ENCODE data around the gene MAT1A.
A peak's percentile ranks its signal among the peaks of the same experiment; 100 is the strongest.
"Not testable (repeated sequence)": the region's sequence is repeated elsewhere in the genome, so short reads cannot be mapped to it uniquely, and the experiment has no call there.

Gene MAT1A

DNA sequence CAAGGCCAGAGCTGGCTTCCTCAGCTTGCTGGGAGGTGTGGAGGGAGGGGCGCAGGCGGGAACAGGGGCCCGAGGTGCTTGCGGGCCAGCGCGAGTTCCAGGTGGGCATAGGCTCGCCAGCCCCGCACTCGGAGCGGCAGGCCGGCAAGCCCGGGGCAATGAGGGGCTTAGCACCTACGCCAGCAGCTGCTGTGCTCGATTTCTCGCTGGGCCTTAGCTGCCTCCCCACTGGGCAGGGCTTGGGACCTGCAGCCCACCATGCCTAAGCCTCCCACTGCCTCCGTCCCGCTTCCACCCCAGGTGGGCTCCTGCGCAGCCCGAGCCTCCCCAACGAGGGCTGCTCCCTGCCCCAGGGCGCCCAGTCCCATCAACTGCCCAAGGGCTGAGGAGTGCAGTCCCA, 25.9 kb upstream of the MAT1A start:
- no peaks in the 10 kb centered on the region for H3K4me1 Mint-ChIP-seq

DNA sequence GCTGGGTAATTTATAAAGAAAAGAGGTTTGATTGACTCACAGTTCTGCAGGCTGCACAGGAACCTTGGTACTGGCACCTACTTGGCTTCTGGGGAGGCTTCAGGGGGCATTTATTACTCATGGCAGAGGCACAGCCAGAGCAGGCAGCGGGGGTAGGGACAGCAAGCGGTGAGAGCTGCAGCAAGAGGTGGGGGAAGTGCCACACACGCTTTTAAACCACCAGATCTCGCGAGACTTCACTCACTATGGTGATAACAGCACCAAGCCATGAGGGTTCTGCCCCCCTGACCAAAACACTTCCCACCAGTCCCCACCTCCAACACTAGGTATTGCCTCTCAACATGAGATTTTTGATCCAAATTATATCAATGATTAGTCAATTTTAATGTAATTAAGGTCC, 24.1 kb upstream of the MAT1A start:
- peaks cover 9% of the 10 kb centered on the region for H3K9me3 Mint-ChIP-seq

More for the DNA sequence above, 25.9 kb upstream of the MAT1A start:
- Mint-ChIP-seq H3K27ac (no peak overlapping the region), H3K27me3 (ENCODE audit: low read depth) (no peaks in the 10 kb centered on the region), H3K9me3 (peaks cover 9% of the 10 kb centered on the region), H3K36me3 (ENCODE audit: low read depth) (no peaks in the 10 kb centered on the region), H3K4me3 (no peak overlapping the region)
- TF ChIP-seq, protein P1, sequence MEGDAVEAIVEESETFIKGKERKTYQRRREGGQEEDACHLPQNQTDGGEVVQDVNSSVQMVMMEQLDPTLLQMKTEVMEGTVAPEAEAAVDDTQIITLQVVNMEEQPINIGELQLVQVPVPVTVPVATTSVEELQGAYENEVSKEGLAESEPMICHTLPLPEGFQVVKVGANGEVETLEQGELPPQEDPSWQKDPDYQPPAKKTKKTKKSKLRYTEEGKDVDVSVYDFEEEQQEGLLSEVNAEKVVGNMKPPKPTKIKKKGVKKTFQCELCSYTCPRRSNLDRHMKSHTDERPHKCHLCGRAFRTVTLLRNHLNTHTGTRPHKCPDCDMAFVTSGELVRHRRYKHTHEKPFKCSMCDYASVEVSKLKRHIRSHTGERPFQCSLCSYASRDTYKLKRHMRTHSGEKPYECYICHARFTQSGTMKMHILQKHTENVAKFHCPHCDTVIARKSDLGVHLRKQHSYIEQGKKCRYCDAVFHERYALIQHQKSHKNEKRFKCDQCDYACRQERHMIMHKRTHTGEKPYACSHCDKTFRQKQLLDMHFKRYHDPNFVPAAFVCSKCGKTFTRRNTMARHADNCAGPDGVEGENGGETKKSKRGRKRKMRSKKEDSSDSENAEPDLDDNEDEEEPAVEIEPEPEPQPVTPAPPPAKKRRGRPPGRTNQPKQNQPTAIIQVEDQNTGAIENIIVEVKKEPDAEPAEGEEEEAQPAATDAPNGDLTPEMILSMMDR (IDR thresholded peaks at IDR 0.05; ENCODE audit: unreplicated experiment in 3 of 3) = no peak

DNA sequence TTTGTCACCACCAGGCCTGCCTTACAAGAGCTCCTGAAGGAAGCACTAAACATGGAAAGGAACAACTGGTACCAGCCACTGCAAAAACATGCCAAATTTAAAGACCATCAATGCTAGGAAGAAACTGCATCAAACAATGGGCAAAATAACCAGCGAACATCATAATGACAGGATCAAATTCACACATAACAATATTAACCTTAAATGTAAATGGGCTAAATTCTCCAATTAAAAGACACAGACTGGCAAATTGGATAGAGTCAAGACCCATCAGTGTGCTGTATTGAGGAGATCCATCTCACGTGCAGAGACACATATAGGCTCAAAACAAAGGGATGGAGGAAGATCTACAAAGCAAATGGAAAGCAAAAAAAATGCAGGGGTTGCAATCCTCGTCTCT, 16.5 kb upstream of the MAT1A start:
- H3K4me3 Mint-ChIP-seq; H3K4me1 Mint-ChIP-seq; H3K36me3 Mint-ChIP-seq (ENCODE audit: low read depth); H3K27ac Mint-ChIP-seq: not testable (repeated sequence)
- peaks cover 36% of the 10 kb centered on the region for H3K9me3 Mint-ChIP-seq
- H3K27me3 Mint-ChIP-seq (ENCODE audit: low read depth) = peaks cover 12% of the 10 kb centered on the region

More for the DNA sequence above, 24.1 kb upstream of the MAT1A start:
- H3K27me3 Mint-ChIP-seq (ENCODE audit: low read depth) = no peaks in the 10 kb centered on the region
- no peak overlapping the region for H3K27ac Mint-ChIP-seq
- no peak overlapping the region for H3K4me3 Mint-ChIP-seq
- no peaks in the 10 kb centered on the region for H3K4me1 Mint-ChIP-seq
- no peaks in the 10 kb centered on the region for H3K36me3 Mint-ChIP-seq (ENCODE audit: low read depth)
- TF ChIP-seq, protein P1 (IDR thresholded peaks at IDR 0.05; ENCODE audit: unreplicated experiment in 3 of 3) = no peak

DNA sequence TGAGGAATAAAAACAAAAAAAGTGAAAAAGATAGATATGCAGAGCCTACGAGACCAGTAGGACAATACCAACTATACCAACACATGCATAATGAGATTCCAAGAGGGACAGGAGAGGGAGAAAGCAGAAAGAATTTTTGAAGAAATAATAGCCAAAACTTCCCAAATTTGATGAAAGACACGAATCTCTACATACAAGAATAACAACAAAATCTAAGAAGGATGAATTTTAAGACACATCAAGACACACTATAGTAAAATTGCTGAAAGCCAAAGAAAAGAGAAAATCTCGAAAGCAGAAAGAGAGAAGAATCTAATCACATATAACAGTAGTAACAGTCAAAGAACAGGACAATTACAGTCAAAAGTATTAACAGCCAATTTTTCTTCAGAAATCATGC, 7.5 kb upstream of the MAT1A start:
- no peaks in the 10 kb centered on the region for H3K4me1 Mint-ChIP-seq
- peaks cover 4% of the 10 kb centered on the region for H3K27me3 Mint-ChIP-seq (ENCODE audit: low read depth)
- H3K9me3 Mint-ChIP-seq = peaks cover 18% of the 10 kb centered on the region
- no peak overlapping the region for H3K27ac Mint-ChIP-seq
- TF ChIP-seq, protein P1 (IDR thresholded peaks at IDR 0.05; ENCODE audit: unreplicated experiment in 3 of 3) = no peak
- H3K4me3 Mint-ChIP-seq = no peak overlapping the region
- H3K36me3 Mint-ChIP-seq (ENCODE audit: low read depth) = no peaks in the 10 kb centered on the region

DNA sequence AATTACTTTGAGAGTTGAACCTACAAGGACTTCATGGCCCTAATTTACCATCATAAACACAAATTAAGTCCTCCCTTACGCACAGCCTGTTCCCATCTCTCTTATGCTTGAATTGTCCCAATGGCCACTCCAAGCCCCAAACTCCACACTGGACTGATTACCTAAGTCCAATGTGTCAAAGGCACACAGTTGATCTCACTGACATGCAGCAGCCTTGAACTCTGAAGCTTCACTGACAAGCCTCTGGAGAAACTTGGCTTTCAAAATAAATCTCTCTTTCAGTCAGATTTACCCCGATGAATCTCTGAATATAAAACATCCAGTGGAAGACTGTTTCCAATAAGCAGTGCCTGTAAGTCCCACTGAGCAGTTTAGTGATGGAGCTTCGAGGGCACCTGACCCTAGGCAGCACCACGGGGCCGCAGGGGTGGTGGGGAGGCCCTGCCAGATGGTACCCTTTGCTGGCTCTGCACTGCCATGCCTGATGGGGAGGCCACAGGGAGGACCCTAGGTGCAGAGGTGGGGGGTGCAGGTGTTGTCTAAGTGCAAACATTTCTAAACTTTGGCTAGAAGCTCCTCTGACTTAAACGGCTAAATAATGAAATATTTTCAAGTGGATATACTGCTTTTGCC, 3.3 kb upstream of the MAT1A start:
- H3K27ac Mint-ChIP-seq = no peak overlapping the region
- H3K4me3 Mint-ChIP-seq = no peak overlapping the region
- TF ChIP-seq, protein P1 (IDR thresholded peaks at IDR 0.05; ENCODE audit: unreplicated experiment in 3 of 3) = no peak
- peaks cover 12% of the 10 kb centered on the region for H3K27me3 Mint-ChIP-seq (ENCODE audit: low read depth)
- H3K9me3 Mint-ChIP-seq = peaks cover 13% of the 10 kb centered on the region
- H3K4me1 Mint-ChIP-seq = no peaks in the 10 kb centered on the region
- H3K36me3 Mint-ChIP-seq (ENCODE audit: low read depth) = no peaks in the 10 kb centered on the region

DNA sequence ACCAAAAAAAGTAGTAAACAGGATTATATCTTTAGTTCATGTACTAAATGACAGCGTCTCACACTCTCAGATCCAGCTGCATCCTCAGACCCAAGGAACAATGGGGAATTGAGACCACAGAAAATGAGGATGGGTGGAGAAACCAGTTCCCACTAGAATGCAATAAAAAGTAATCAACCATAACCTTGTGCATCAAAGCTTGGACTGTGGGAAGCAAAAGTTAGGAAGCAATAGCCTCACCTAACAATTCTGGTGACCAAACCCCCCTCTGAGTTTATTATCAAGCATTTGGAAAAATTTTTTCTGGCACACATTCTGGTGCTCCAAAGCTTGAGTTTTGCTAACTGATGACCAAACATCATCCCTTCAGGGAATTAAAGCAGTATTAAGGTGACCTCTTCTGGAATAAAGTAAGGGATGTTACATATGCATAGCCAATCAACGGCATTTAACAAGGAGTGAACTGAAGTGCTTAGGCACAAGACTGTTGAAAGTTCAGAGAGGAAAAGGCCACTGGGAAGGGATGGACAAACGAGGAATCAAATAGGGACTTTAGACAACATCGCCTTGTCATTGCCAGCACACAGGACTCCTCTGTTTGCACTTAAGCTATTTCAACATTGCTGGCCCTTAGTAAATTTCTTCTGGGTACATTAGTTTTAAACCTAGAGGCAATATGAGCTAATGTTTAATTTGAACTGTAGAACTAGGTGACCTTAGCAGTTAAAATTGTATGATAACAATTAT, 1.2 kb upstream of the MAT1A start:
- TF ChIP-seq, protein P1 (IDR thresholded peaks at IDR 0.05; ENCODE audit: unreplicated experiment in 3 of 3) = no peak

More for the DNA sequence above, 1.2 kb upstream of the MAT1A start:
- Mint-ChIP-seq H3K27me3 (ENCODE audit: low read depth) (peaks cover 12% of the 10 kb centered on the region), H3K4me3 (no peak overlapping the region), H3K4me1 (no peaks in the 10 kb centered on the region), H3K9me3 (peaks cover 7% of the 10 kb centered on the region), H3K27ac (peak overlapping the region in 2 of 3 experiments; percentile 39 to 68), H3K36me3 (ENCODE audit: low read depth) (no peaks in the 10 kb centered on the region)

All from nephron (organoid).